HFFc6 (cell line): ENCODE results near the gene CYBRD1. TPM values are rescaled to one million over a fixed set of nuclear protein-coding genes. Genes with fewer than 3 reads are reported as not detected.

ENCODE experiments used
- DNase-seq: peaks from one replicate; pipeline ENCODE4 v3.0.0-alpha.2; 2018
- H3K27ac Mint-ChIP-seq: 2 replicates; pipeline ENCODE4 v1.8.0; 2020; ENCODE audit warnings: mild to moderate bottlenecking, mixed read lengths
- H3K27me3 Mint-ChIP-seq: 2 replicates; pipeline ENCODE4 v1.8.0; 2021; ENCODE audit warnings: mild to moderate bottlenecking, moderate library complexity, mixed read lengths; ENCODE audit not compliant: insufficient read depth
- H3K36me3 Mint-ChIP-seq: 2 replicates; pipeline ENCODE4 v1.8.0; 2021; ENCODE audit warnings: low read depth, mixed read lengths
- H3K4me1 Mint-ChIP-seq: 2 replicates; pipeline ENCODE4 v1.8.0; 2020; ENCODE audit warnings: low read depth, mixed read lengths
- H3K4me3 Mint-ChIP-seq: 2 replicates; pipeline ENCODE4 v1.8.0; 2020; ENCODE audit warnings: mild to moderate bottlenecking, moderate library complexity, mixed read lengths
- H3K9me3 Mint-ChIP-seq: 2 replicates; pipeline ENCODE4 v1.8.0; 2020; ENCODE audit warnings: mild to moderate bottlenecking, mixed read lengths
- CTCF ChIP-seq: fragments of 200-600 bp; sonication (generic); IDR thresholded peaks from 2 replicates; pipeline ENCODE4 v1.5.0; 2021; ENCODE audit warnings: antibody characterized with exemption, mild to moderate bottlenecking
- total RNA-seq, 6 experiments: library from RNA; stranded (reverse); fragmentation: NEBNext Ultra II Directional; extraction: Animal tissue kit (Norgen Biotek cat#: 25700); gene quantifications; 2 replicates in 1 of 6; 3 replicates in 5 of 6; pipeline ENCODE4 v1.2.3, GENCODE V29; 2021

The CYBRD1 gene
- total RNA-seq, 6 experiments from 2014 or later: 108 to 141 (median 131) TPM

GRCh38 chr2:171509945-171510731 lies 12.1 kb upstream of the CYBRD1 start:
- no peak for DNase-seq
- Mint-ChIP-seq H3K27me3 (peaks cover 7% of the 10 kb centered on the region; the same call in 1 of the 2 replicates), H3K27ac (no peak overlapping the region), H3K4me1 (peaks cover 20% of the 10 kb centered on the region; the same call in 1 of the 2 replicates), H3K36me3 (peaks cover 5% of the 10 kb centered on the region; the same call in 1 of the 2 replicates), H3K9me3 (no peaks in the 10 kb centered on the region), H3K4me3 (peak overlapping the region; percentile 54)
- TF ChIP-seq CTCF: no peak

- Mint-ChIP-seq H3K27me3 (peaks cover 7% of the 10 kb centered on the region; the same call in 1 of the 2 replicates), H3K4me1 (peaks cover 25% of the 10 kb centered on the region), H3K27ac (no peak overlapping the region), H3K36me3 (peaks cover 5% of the 10 kb centered on the region; the same call in 1 of the 2 replicates), H3K4me3 (no peak overlapping the region), H3K9me3 (no peaks in the 10 kb centered on the region)
- TF ChIP-seq CTCF: no peak
- no peak for DNase-seq
These were observed 10.3 kb upstream of the CYBRD1 start for GRCh38 chr2:171512014-171512413.

GRCh38 chr2:171512683-171513195 lies 9.5 kb upstream of the CYBRD1 start:
- Mint-ChIP-seq H3K4me3 (no peak overlapping the region), H3K9me3 (no peaks in the 10 kb centered on the region)

GRCh38 chr2:171513719-171514160 lies 8.5 kb upstream of the CYBRD1 start:
- H3K27me3 Mint-ChIP-seq: peaks cover 7% of the 10 kb centered on the region; the same call in 1 of the 2 replicates
- H3K27ac Mint-ChIP-seq: no peak overlapping the region
- no peaks in the 10 kb centered on the region for H3K9me3 Mint-ChIP-seq
- no peak for TF ChIP-seq CTCF
- H3K4me3 Mint-ChIP-seq: no peak overlapping the region
- DNase-seq: no peak
- peaks cover 5% of the 10 kb centered on the region; the same call in 1 of the 2 replicates for H3K36me3 Mint-ChIP-seq
- peaks cover 25% of the 10 kb centered on the region for H3K4me1 Mint-ChIP-seq

More at GRCh38 chr2:171512683-171513195, 9.5 kb upstream of the CYBRD1 start:
- peaks cover 25% of the 10 kb centered on the region for H3K4me1 Mint-ChIP-seq
- DNase-seq: no peak
- H3K27ac Mint-ChIP-seq: no peak overlapping the region
- H3K27me3 Mint-ChIP-seq: peaks cover 7% of the 10 kb centered on the region; the same call in 1 of the 2 replicates
- peaks cover 5% of the 10 kb centered on the region; the same call in 1 of the 2 replicates for H3K36me3 Mint-ChIP-seq
- TF ChIP-seq CTCF: no peak

GRCh38 chr2:171514908-171515582 lies 7.2 kb upstream of the CYBRD1 start:
- Mint-ChIP-seq H3K36me3 (peaks cover 5% of the 10 kb centered on the region; the same call in 1 of the 2 replicates), H3K9me3 (no peaks in the 10 kb centered on the region), H3K27ac (no peak overlapping the region), H3K27me3 (peaks cover 7% of the 10 kb centered on the region; the same call in 1 of the 2 replicates), H3K4me1 (peaks cover 21% of the 10 kb centered on the region), H3K4me3 (no peak overlapping the region)
- no peak for TF ChIP-seq CTCF
- no peak for DNase-seq
